ENCODE measurements around the gene NGEF.

DNA sequence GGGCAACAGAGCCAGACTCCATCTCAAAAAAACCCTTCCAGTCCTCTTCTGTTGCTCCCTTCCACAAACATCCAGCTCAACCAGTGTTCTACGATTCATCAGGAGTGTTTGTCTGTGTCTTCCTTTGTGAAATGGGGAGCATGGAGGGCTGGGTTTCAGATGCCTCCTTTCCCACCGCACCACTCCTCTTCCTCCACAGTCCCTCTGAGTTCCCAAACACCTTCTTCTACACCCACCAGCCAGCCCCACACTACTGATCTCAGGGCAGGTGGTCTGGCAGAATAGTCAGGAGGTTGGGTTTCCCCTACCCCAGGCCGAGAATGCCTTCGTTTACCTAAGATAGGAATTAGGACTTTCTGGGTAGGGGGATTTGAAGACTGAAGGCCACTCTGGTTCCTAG lies 36.9 kb downstream of the NGEF start:
- TF ChIP-seq, protein P1, sequence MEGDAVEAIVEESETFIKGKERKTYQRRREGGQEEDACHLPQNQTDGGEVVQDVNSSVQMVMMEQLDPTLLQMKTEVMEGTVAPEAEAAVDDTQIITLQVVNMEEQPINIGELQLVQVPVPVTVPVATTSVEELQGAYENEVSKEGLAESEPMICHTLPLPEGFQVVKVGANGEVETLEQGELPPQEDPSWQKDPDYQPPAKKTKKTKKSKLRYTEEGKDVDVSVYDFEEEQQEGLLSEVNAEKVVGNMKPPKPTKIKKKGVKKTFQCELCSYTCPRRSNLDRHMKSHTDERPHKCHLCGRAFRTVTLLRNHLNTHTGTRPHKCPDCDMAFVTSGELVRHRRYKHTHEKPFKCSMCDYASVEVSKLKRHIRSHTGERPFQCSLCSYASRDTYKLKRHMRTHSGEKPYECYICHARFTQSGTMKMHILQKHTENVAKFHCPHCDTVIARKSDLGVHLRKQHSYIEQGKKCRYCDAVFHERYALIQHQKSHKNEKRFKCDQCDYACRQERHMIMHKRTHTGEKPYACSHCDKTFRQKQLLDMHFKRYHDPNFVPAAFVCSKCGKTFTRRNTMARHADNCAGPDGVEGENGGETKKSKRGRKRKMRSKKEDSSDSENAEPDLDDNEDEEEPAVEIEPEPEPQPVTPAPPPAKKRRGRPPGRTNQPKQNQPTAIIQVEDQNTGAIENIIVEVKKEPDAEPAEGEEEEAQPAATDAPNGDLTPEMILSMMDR (IDR thresholded peaks at IDR 0.05 in 2 of 3, conservative IDR thresholded peaks at IDR 0.05 in 1 of 3; ENCODE audit: insufficient read depth in 2 of 3, low read depth in 1 of 3, low read length in 3 of 3), result no peak
- no peak for TF ChIP-seq NFIC (IDR thresholded peaks at IDR 0.05)
- no peak for TF ChIP-seq POLR2AphosphoS5 (IDR thresholded peaks at IDR 0.05; ENCODE audit: control insufficient read depth, insufficient read depth, low read depth, low read length)
- TF ChIP-seq, protein P2, sequence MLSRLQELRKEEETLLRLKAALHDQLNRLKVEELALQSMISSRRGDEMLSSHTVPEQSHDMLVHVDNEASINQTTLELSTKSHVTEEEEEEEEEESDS (CRISPR knock-in tag; IDR thresholded peaks at IDR 0.05), result no peak
- TF ChIP-seq ETV5 (CRISPR knock-in tag; IDR thresholded peaks at IDR 0.05; ENCODE audit: low read depth), result no peak
- TF ChIP-seq, protein P3, sequence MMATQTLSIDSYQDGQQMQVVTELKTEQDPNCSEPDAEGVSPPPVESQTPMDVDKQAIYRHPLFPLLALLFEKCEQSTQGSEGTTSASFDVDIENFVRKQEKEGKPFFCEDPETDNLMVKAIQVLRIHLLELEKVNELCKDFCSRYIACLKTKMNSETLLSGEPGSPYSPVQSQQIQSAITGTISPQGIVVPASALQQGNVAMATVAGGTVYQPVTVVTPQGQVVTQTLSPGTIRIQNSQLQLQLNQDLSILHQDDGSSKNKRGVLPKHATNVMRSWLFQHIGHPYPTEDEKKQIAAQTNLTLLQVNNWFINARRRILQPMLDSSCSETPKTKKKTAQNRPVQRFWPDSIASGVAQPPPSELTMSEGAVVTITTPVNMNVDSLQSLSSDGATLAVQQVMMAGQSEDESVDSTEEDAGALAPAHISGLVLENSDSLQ (IDR thresholded peaks at IDR 0.05), result no peak
- no peak for TF ChIP-seq ZNF217 (CRISPR knock-in tag; IDR thresholded peaks at IDR 0.05)
- no peak for TF ChIP-seq PHTF2 (CRISPR knock-in tag; IDR thresholded peaks at IDR 0.05)

All from K562 (cell line).